Measurements from ENCODE around the gene KRTAP5-6. TPM values are rescaled to one million over a fixed set of nuclear protein-coding genes. Genes with fewer than 3 reads are reported as not detected.

Gene KRTAP5-6
- total RNA-seq, 1 donor from 2014 or later = not detected

DNA sequence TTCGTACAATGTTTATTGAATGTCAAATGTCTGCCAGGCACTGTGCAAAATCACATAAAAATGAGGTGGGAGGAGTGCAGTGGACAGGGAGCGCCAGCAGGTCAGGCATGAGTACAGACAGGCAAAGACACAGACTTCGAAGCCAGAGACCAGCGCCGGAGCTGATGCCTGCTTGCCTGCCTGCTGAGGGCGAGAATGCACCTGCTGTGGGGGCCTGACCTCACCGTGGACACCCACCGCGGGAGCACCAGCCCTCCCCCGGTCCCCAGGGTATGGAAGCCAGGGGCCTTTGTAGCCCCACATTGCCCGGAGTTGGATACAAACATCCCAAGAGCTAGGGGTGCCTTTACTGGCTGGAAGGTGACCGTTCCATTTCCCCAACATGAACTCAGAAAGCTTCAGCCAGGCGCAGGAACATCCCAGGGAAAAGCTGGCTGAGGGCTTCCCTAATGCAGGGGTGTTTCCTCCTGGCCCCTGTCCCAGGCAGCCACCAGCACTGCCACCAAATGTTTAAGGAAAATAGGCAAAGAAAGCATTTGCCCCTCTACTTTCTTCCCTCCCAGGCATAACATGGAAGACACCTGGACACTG is 35.5 kb downstream of the KRTAP5-6 start:
- intact Hi-C loops (cut with micrococcal nuclease) = no loop called here

DNA sequence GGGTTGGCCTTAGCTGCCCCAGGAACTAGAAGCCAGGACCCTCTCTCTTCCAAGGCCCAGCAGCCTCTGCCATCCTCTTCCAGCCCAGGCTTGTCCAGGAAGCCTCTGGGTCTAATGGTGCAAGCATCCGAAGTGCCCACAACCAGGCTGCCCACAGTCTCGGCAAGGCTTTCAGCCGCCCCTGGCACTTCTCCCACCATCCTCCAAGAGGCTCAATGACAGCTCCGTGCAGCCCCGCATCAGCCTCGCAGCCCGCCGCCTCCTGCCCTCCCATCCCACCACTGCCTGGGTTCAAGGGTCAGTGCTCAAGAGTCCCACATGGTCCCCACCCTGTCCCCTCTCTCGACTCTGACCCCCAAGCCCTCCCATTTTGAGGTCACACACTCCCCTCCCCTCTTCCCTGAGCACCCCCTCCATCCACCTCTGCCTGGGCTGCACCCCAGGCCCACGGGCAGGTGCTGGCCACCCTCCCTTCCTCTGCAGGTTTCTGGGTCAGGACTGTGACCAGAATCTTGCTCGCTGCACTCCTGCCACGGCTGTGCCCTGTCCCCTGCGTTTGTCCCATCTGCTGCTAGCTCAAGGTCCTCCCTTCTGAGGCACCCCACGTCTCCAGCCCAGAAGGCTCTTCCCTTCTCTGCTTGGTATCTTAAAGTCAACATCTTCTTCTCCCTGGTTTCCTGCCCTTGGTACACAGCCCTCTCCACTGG is 36.2 kb downstream of the KRTAP5-6 start:
- intact Hi-C loops (cut with micrococcal nuclease) = no loop called here

- intact Hi-C loops (cut with micrococcal nuclease) = no loop called here
These were observed 37.0 kb downstream of the KRTAP5-6 start for GRCh38 chr11:1733716-1734640.

DNA sequence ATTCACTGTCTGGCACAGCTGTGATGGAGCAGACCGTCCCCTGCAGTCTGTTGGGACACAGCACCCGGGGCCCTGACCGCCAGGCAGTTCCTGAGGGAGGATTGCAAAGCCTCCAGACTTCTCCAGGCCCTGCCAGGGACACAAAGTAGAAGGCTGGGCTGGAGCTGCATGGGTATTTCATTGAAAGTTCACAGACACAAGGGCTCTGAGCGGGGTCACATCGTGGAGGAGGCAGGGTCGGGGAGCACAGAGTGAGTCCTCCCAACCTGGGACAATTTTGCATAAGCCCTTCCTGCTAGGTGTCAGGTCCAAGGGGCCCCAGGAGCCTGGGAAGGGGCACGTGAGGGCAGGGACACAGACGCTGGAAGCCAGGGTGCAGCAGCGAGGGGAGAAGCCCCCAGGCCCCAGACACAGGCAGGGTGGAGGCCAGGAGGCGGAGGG is 37.7 kb downstream of the KRTAP5-6 start:
- intact Hi-C loops (cut with micrococcal nuclease) = no loop called here

- intact Hi-C loops (cut with micrococcal nuclease) = no loop called here
These were observed 38.3 kb downstream of the KRTAP5-6 start for GRCh38 chr11:1735271-1735670.

DNA sequence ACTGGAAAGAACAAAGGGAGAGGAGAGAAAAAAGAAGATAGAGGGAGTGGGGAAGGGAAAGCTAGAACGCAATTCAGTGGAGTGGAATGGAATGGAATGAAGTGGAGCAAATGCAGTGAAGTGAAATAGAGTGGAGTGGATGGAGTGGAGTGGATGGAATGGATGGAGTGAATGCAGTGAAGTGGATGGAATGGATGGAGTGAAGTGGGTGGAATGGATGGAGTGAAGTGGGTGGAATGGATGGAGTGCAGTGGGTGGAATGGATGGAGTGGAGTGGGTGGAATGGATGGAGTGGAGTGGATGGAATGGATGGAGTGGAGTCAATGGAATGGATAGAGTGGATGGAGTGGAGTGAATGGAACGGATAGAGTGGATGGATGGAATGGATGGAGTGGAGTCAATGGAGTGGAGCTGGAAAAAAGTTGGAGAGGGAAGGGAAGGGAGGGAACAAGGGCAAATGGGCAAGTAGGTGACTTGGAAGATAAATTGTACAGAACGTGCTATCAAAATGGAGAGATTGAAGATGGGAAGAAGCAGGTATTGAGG is 39.5 kb downstream of the KRTAP5-6 start:
- intact Hi-C loops (cut with micrococcal nuclease) = no loop called here

DNA sequence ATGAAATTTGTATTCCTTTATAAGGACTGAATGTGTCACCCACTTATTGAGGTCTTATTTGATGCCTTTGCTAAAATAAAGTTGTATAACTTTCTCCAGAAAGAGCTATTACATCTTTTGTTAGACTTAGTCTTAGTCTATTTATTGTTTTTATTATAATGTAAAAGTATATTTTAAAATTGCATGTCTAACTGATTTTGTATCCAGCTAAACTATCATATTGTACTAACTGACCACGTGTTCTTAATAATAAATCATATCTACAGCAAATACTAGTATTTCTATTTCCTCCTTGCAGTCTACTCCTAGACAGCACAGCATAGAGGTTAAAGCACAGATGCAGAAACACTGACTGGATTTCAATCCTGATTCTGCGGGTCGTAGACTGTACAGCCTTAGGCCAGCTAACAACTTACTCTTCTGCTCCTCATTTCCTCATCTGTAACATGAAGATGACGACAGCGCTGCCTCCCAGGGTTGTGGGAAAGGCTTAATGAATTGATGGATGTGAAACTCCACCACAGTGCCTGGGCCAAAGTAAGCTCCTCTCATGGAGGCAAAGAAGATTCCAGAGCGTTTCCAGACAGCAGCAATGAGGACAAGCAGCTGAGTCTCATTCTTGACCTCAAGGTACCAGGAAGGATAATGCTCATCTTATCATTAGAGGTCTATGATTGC is 40.2 kb downstream of the KRTAP5-6 start:
- intact Hi-C loops (cut with micrococcal nuclease) = no loop called here

DNA sequence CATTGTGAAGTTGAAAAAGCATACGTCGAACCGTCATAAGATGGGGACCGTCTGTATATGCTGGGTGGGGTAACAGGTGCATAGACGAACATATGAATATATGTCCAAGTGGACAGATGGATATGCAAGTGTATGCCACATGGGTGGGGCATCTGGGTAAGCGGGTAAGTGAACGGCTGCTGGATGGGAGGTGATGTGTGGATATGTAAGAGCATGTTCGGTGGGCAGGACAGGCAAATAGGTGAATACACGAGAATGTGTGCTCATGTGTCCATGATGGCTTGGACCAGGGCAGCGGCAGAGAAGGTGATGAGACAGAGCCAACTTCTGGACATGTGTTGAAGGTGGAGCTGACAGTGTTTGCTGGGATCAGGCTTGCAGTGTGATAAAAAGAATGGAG is 41.4 kb downstream of the KRTAP5-6 start:
- intact Hi-C loops (cut with micrococcal nuclease) = no loop called here

DNA sequence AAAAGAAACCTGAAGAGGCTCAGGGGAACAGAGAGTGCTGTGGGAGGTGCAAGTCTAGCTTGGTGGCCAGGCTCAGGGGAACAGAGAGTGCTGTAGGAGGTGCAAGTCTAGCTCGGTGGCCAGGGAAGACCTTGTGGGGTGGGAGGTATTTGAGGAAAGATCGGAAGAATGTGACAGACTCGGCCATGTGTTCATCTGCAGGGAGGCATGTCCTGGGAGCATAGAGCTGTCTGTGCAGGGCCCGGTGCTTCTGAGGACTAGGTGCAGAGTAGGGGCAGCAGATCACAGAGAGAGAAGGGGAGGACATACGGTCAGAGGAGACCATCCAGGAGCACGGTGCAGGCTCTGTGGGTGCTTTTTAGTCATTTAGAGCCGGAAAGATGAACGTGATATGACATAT is 42.6 kb downstream of the KRTAP5-6 start:
- intact Hi-C loops (cut with micrococcal nuclease) = no loop called here

- intact Hi-C loops (cut with micrococcal nuclease) = no loop called here
These were observed 44.0 kb downstream of the KRTAP5-6 start for GRCh38 chr11:1740786-1741530.

DNA sequence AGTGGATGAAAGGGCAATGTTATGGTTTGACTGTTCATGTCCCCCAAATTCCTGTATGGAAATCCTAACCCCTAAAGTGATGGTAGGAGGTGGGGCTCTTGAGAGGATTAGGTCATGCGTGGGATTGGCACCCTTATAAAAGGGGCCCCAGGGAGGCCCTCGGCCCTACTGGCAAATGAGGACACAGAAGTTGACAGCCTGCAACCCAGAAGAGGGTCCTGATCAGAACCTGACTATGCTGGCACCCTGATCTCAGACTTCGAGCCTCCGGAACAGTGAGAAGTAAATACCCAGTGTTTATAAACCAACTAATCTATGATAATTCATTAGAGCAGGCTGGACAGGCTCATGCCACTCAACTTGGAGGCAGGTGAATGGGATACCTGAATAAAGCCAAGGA is 44.7 kb downstream of the KRTAP5-6 start:
- intact Hi-C loops (cut with micrococcal nuclease) = no loop called here

DNA sequence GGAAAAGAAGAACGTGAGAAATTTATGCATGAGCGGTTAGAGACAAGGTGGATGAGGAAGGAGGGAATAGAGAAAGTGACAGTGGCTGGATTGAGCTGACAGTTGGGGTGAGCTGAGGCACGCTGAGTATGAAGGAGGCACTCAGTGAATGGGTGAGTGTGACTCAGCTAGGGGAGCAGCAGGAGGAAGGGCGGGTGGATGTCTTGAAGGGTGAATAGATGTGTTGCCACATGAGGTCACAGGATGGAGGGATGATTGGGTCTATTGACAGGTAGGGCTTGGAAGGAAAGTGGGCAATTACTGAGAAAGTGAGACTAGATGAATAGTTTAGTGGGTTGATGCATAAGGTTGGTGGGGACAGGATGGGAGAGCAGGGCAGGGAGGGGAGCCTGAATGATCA is 45.4 kb downstream of the KRTAP5-6 start:
- intact Hi-C loops (cut with micrococcal nuclease) = no loop called here

- intact Hi-C loops (cut with micrococcal nuclease) = no loop called here
These were observed 46.0 kb downstream of the KRTAP5-6 start for GRCh38 chr11:1742869-1743584.

- intact Hi-C loops (cut with micrococcal nuclease) = no loop called here
These were observed 46.7 kb downstream of the KRTAP5-6 start for GRCh38 chr11:1743585-1744136.

DNA sequence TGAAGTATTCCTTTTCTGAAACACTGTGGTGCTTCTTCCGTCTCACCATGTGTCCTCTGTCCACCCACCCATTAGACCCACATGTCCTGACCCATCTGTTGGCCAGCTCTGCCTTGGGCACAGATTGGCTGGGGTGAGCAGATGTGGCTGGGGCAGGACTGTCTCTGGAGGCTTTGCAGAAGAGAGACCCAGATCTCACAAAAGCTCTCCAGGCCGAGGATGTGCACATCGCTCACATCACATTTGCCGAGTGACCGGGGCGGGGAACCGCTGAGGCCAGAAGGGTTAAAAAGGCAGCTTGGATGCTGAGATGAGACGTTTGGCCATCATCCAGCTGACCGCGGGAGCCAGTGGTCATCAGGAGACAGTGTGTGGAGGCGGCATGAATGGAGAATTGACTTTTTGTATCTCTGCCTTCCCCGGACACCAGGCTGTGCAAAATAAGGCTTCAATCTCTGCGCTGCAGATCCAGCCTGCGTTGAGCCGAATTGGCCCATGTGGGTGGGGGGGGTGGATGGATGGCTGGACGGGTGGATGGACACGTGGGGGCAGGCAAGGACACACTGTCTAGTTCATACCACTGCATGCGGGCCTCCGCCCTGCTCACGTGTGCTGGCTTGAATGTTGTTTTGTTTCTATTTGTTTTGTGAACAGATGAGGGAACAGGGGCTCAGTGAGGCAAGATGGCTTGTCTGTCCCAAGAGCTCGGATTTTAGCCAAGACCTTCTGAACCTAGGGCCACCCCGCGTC is 47.3 kb downstream of the KRTAP5-6 start:
- intact Hi-C loops (cut with micrococcal nuclease) = no loop called here

DNA sequence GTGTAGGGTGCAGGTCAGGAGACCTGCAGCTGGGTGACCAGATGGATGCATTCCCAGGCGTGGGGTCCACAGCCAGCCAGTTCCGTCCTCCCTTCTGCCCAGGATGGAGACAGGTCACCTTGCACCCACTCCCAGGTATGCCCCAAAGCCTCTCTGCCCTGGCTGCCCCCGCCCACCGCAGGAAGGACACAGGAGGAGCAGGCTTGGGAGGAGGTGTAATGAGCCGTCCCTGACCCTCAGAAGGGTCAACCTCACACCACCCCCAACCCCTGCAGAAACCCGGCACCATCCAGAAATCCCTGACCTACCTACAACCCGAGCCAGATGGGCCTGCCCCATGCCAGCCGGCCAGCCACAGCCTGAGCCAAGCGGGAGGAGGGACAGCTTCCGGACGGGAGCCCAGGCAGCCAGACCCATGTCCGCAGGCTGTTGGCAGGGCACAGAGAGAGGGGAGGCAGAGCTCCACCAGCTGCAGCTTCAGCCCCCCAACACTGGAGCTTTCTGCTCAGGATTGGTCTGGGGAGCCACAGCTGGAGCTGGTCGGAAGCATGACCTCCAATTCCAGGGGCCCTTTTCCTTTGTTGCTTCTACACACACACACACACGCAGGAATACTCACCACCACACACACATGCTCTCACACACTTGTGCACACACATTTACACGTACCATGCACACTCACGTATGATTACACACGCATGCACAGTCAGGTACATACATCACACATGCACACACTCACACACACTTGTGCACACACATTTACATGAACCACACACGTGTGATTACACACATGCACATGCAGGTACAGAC is 48.1 kb downstream of the KRTAP5-6 start:
- intact Hi-C loops (cut with micrococcal nuclease) = no loop called here

DNA sequence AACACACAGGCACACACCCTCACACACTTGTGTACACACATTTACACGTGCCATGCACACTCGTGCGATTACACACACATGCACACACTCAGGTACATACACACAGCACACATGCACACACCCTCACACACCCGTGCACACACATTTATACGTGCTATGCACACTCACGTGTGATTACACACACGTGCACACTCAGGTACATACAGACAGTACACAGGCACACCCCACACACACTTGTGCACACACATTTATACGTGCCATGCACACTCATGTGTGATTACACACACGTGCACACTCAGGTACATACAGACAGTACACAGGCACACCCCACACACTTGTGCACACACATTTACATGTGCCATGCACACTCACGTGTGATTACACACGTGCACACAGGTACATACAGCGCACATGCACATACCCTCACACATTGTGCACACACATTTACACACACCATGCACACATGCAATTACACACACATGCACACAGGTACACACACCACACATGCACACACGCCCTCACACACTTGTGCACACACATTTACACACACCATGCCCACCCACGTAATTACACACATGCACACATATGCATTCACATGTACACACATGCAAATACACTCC is 48.8 kb downstream of the KRTAP5-6 start:
- intact Hi-C loops (cut with micrococcal nuclease) = no loop called here

DNA sequence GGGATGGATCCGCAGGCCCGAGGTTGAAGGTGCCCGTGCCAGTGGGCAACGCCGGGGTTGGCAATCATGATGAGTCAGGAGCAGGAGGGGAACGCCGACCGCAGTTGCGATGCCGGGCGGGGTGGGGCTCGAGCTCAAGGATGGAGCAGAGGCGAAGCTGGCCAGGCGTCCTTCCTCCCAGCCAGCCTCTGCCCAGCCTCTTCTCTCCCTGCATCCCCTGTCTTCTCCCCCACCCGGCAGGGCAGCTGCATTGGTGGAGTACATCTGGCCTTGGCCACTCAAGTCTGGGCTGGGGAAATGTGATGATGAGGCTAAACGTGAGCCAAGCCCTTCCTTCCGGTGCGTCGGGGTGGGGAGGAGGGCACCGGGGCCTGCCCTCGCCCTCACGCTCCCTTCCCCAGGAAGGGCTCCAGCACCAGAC is 49.5 kb downstream of the KRTAP5-6 start:
- intact Hi-C loops (cut with micrococcal nuclease) = no loop called here
